DMS114 treated with DMSO at 0.1 percent for 48 hours (cell line): Measurements from ENCODE around the gene CBX7.

Experiments used
- DNase-seq: peaks from one replicate; lab custom pipeline; 2025; ENCODE audit not compliant: unreplicated experiment; lab: John Stamatoyannopoulos, UW

Gene CBX7

GRCh38 chr22:39128508-39128907, 24.0 kb downstream of the CBX7 start:
- DNase-seq = no peak

GRCh38 chr22:39125622-39126021, 26.9 kb downstream of the CBX7 start:
- no peak for DNase-seq

GRCh38 chr22:39123751-39124581, 28.5 kb downstream of the CBX7 start:
- no peak for DNase-seq

- DNase-seq = no peak
Observed at GRCh38 chr22:39122772-39123470, 29.6 kb downstream of the CBX7 start.

GRCh38 chr22:39120983-39121382, 31.5 kb downstream of the CBX7 start:
- no peak for DNase-seq

- DNase-seq = no peak
Observed at GRCh38 chr22:39117585-39118191, 34.8 kb downstream of the CBX7 start.

- DNase-seq = no peak
Observed at GRCh38 chr22:39115977-39116621, 36.4 kb downstream of the CBX7 start.

GRCh38 chr22:39115570-39115969, 36.9 kb downstream of the CBX7 start:
- no peak for DNase-seq

- no peak for DNase-seq
Observed at GRCh38 chr22:39114112-39114511, 38.4 kb downstream of the CBX7 start.

GRCh38 chr22:39110631-39111561, 41.6 kb downstream of the CBX7 start:
- no peak for DNase-seq

GRCh38 chr22:39109361-39109760, 43.1 kb downstream of the CBX7 start:
- no peak for DNase-seq

GRCh38 chr22:39108487-39108886, 44.0 kb downstream of the CBX7 start:
- DNase-seq = no peak

GRCh38 chr22:39106326-39106725, 46.2 kb downstream of the CBX7 start:
- DNase-seq = no peak

- no peak for DNase-seq
Observed at GRCh38 chr22:39103431-39103830, 49.0 kb downstream of the CBX7 start.

GRCh38 chr22:39101226-39101625, 51.3 kb downstream of the CBX7 start:
- DNase-seq = no peak

GRCh38 chr22:39098576-39098975, 53.9 kb downstream of the CBX7 start:
- no peak for DNase-seq

- no peak for DNase-seq
Observed at GRCh38 chr22:39098026-39098425, 54.5 kb downstream of the CBX7 start.

- DNase-seq = no peak
Observed at GRCh38 chr22:39097098-39098020, 55.1 kb downstream of the CBX7 start, which contains the start of gene APOBEC3H. Gene APOBEC3H (plus strand): TSS chr22:39097244. CDS start chr22:39100279, 3,035 bp downstream.

GRCh38 chr22:39095971-39096370, 56.5 kb downstream of the CBX7 start:
- no peak for DNase-seq
